Measurements from ENCODE around the gene LOXL1. TPM values are rescaled to one million over a fixed set of nuclear protein-coding genes. Genes with fewer than 3 reads are reported as not detected.
"Not testable (repeated sequence)": the region's sequence is repeated elsewhere in the genome, so short reads cannot be mapped to it uniquely, and the experiment has no call there.

LOXL1 gene
- total and polyA plus RNA-seq, 3 experiments from 2014 or later: 1.3 to 3.1 (median 1.5) TPM

- Histone ChIP-seq H3K4me3 (ENCODE audit: low read length) (no peak overlapping the region), H3K27ac (ENCODE audit: low read depth, low read length) (no peak overlapping the region), H3K27me3 (ENCODE audit: insufficient read depth, low read length, poor library complexity, severe bottlenecking) (no peaks in the 10 kb centered on the region), H3K4me1 (ENCODE audit: insufficient read depth, low read length) (peaks cover 22% of the 10 kb centered on the region), H3K36me3 (ENCODE audit: insufficient read depth, low read length) (no peaks in the 10 kb centered on the region), H3K9me3 (ENCODE audit: low read length) (no peaks in the 10 kb centered on the region)
- no peak for DNase-seq
- no peaks in the 10 kb centered on the region for H3K36me3 Mint-ChIP-seq
- POLR2A ChIA-PET: no interaction called here
- H3K27ac Mint-ChIP-seq: no peak overlapping the region
- CTCF ChIA-PET: interaction anchor here (0.7 to 2.3 kb wide), 4 partner anchors 9 to 28 kb away, joined by 3 to 13 read pairs (median 5); no protein-coding TSS in a partner anchor
- H3K27me3 Mint-ChIP-seq: no peaks in the 10 kb centered on the region
- H3K9me3 Mint-ChIP-seq: no peaks in the 10 kb centered on the region
- no peak overlapping the region for H3K4me3 Mint-ChIP-seq
- peaks cover 22 to 33% (median 29%) of the 10 kb centered on the region in 3 donors for H3K4me1 Mint-ChIP-seq
These were observed 29.8 kb downstream of the LOXL1 start for GRCh38 chr15:73955861-73956742.

GRCh38 chr15:73956743-73957135 lies 30.5 kb downstream of the LOXL1 start:
- peaks cover 20 to 30% (median 25%) of the 10 kb centered on the region in 3 donors for H3K4me1 Mint-ChIP-seq
- no peak overlapping the region for H3K27ac ChIP-seq (ENCODE audit: low read depth, low read length)
- H3K4me3 ChIP-seq (ENCODE audit: low read length): no peak overlapping the region
- H3K9me3 Mint-ChIP-seq: no peaks in the 10 kb centered on the region
- ChIA-PET CTCF (interaction anchor here (0.7 to 2.3 kb wide), 3 partner anchors 9 to 29 kb away, joined by 3 to 6 read pairs (median 4); no protein-coding TSS in a partner anchor), POLR2A (no interaction called here)
- H3K36me3 ChIP-seq (ENCODE audit: insufficient read depth, low read length): no peaks in the 10 kb centered on the region
- no peak overlapping the region for H3K27ac Mint-ChIP-seq
- H3K27me3 Mint-ChIP-seq: no peaks in the 10 kb centered on the region
- H3K36me3 Mint-ChIP-seq: no peaks in the 10 kb centered on the region
- H3K4me1 ChIP-seq (ENCODE audit: insufficient read depth, low read length): peaks cover 22% of the 10 kb centered on the region
- no peak overlapping the region for H3K4me3 Mint-ChIP-seq
- no peak for DNase-seq
- H3K27me3 ChIP-seq (ENCODE audit: insufficient read depth, low read length, poor library complexity, severe bottlenecking): no peaks in the 10 kb centered on the region
- H3K9me3 ChIP-seq (ENCODE audit: low read length): no peaks in the 10 kb centered on the region

DNA sequence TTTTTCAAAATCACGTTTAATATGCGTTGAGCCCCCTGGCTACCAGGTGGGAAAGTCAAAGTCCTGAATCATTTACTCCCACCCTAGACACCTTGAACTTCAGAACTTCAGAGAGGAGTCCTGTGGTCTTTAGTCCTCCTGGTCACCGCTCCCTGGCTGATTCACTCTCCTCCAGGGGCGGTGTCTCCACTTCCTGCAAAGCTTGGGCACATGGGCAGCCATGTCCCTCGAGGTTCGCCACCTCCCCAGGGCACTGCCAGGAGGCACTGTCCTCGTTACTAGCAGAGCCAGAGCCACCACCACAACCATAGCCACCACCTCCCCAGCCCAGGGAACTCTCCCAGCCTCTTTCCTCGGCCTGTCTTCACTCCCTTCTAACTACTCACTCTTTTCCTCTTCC lies 31.0 kb downstream of the LOXL1 start:
- Histone ChIP-seq H3K27ac (ENCODE audit: low read depth, low read length) (no peak overlapping the region), H3K27me3 (ENCODE audit: insufficient read depth, low read length, poor library complexity, severe bottlenecking) (no peaks in the 10 kb centered on the region), H3K36me3 (ENCODE audit: insufficient read depth, low read length) (no peaks in the 10 kb centered on the region), H3K9me3 (ENCODE audit: low read length) (no peaks in the 10 kb centered on the region), H3K4me3 (ENCODE audit: low read length) (no peak overlapping the region), H3K4me1 (ENCODE audit: insufficient read depth, low read length) (peaks cover 22% of the 10 kb centered on the region)
- peaks cover 20 to 30% (median 25%) of the 10 kb centered on the region in 3 donors for H3K4me1 Mint-ChIP-seq
- no peak for DNase-seq
- no peak overlapping the region for H3K4me3 Mint-ChIP-seq
- ChIA-PET CTCF (interaction anchor here (1.4 to 2.3 kb wide), 2 partner anchors 8 to 15 kb away, joined by 3 to 6 read pairs; no protein-coding TSS in a partner anchor), POLR2A (no interaction called here)
- H3K36me3 Mint-ChIP-seq: no peaks in the 10 kb centered on the region
- no peaks in the 10 kb centered on the region for H3K9me3 Mint-ChIP-seq
- H3K27ac Mint-ChIP-seq: peak overlapping the region in 3 of 8 donors; percentile 7 to 55 (median 35)
- H3K27me3 Mint-ChIP-seq: no peaks in the 10 kb centered on the region

GRCh38 chr15:73957785-73958184 lies 31.5 kb downstream of the LOXL1 start:
- Histone ChIP-seq H3K36me3 (ENCODE audit: insufficient read depth, low read length) (no peaks in the 10 kb centered on the region), H3K4me3 (ENCODE audit: low read length) (no peak overlapping the region), H3K27me3 (ENCODE audit: insufficient read depth, low read length, poor library complexity, severe bottlenecking) (no peaks in the 10 kb centered on the region), H3K9me3 (ENCODE audit: low read length) (no peaks in the 10 kb centered on the region), H3K4me1 (ENCODE audit: insufficient read depth, low read length) (peaks cover 22% of the 10 kb centered on the region), H3K27ac (ENCODE audit: low read depth, low read length) (no peak overlapping the region)
- no peaks in the 10 kb centered on the region for H3K36me3 Mint-ChIP-seq
- no peaks in the 10 kb centered on the region for H3K27me3 Mint-ChIP-seq
- peaks cover 20 to 30% (median 25%) of the 10 kb centered on the region in 3 donors for H3K4me1 Mint-ChIP-seq
- peak overlapping the region in 2 of 8 donors; percentile 49 to 63 for H3K27ac Mint-ChIP-seq
- no peaks in the 10 kb centered on the region for H3K9me3 Mint-ChIP-seq
- H3K4me3 Mint-ChIP-seq: no peak overlapping the region
- CTCF ChIA-PET: interaction anchor here (2.1 kb wide), 1 partner anchor 8 kb away, joined by 7 read pairs; no protein-coding TSS in a partner anchor
- POLR2A ChIA-PET: no interaction called here
- DNase-seq: no peak

- H3K4me3 ChIP-seq (ENCODE audit: low read length): no peak overlapping the region
- H3K36me3 ChIP-seq (ENCODE audit: insufficient read depth, low read length): no peaks in the 10 kb centered on the region
- H3K4me1 ChIP-seq (ENCODE audit: insufficient read depth, low read length): peaks cover 22% of the 10 kb centered on the region
- Mint-ChIP-seq H3K4me1 (peaks cover 20 to 30% (median 25%) of the 10 kb centered on the region in 3 donors), H3K36me3 (no peaks in the 10 kb centered on the region), H3K9me3 (no peaks in the 10 kb centered on the region), H3K27me3 (no peaks in the 10 kb centered on the region), H3K4me3 (peak overlapping the region; percentile 25 to 86 (median 59)), H3K27ac (peak overlapping the region; percentile 37 to 89 (median 54))
- no peaks in the 10 kb centered on the region for H3K27me3 ChIP-seq (ENCODE audit: insufficient read depth, low read length, poor library complexity, severe bottlenecking)
- DNase-seq: peak in 2 of 5 donors; percentile 38 to 68
- POLR2A ChIA-PET: interaction anchor here (0.6 to 1.2 kb wide), 4 partner anchors 19 to 1064 kb away, joined by 3 to 10 read pairs (median 4); no protein-coding TSS in a partner anchor
- H3K9me3 ChIP-seq (ENCODE audit: low read length): no peaks in the 10 kb centered on the region
- CTCF ChIA-PET: interaction anchor here (0.6 to 3.3 kb wide), 10 partner anchors 8 to 1243 kb away, joined by 3 to 15 read pairs (median 4); partner anchors contain the start of gene C15orf39
- no peak overlapping the region for H3K27ac ChIP-seq (ENCODE audit: low read depth, low read length)
These were observed 32.8 kb downstream of the LOXL1 start for GRCh38 chr15:73959012-73959581.

GRCh38 chr15:73959801-73960200 lies 33.5 kb downstream of the LOXL1 start:
- Mint-ChIP-seq H3K9me3 (no peaks in the 10 kb centered on the region), H3K27ac (peak overlapping the region in 7 of 8 donors; percentile 37 to 89 (median 61)), H3K36me3 (no peaks in the 10 kb centered on the region), H3K4me1 (peaks cover 22 to 32% (median 29%) of the 10 kb centered on the region in 3 donors), H3K27me3 (no peaks in the 10 kb centered on the region), H3K4me3 (peak overlapping the region in 5 of 7 donors; percentile 41 to 77 (median 59))
- CTCF ChIA-PET: interaction anchor here (1.2 to 3.3 kb wide), 8 partner anchors 9 to 44 kb away, joined by 3 to 15 read pairs (median 5); no protein-coding TSS in a partner anchor
- H3K4me1 ChIP-seq (ENCODE audit: insufficient read depth, low read length): peaks cover 25% of the 10 kb centered on the region
- DNase-seq: no peak
- POLR2A ChIA-PET: interaction anchor here (0.9 to 1.2 kb wide), 2 partner anchors 9 to 387 kb away, joined by 3 read pairs; no protein-coding TSS in a partner anchor
- H3K27me3 ChIP-seq (ENCODE audit: insufficient read depth, low read length, poor library complexity, severe bottlenecking): no peaks in the 10 kb centered on the region
- H3K9me3 ChIP-seq (ENCODE audit: low read length): no peaks in the 10 kb centered on the region
- H3K27ac ChIP-seq (ENCODE audit: low read depth, low read length): no peak overlapping the region
- H3K4me3 ChIP-seq (ENCODE audit: low read length): no peak overlapping the region
- H3K36me3 ChIP-seq (ENCODE audit: insufficient read depth, low read length): no peaks in the 10 kb centered on the region

- POLR2A ChIA-PET: interaction anchor here (0.9 kb wide), 1 partner anchor 9 kb away, joined by 3 read pairs; no protein-coding TSS in a partner anchor
- H3K36me3 ChIP-seq (ENCODE audit: insufficient read depth, low read length); H3K9me3 Mint-ChIP-seq: not testable (repeated sequence)
These were observed 34.3 kb downstream of the LOXL1 start for GRCh38 chr15:73960472-73961070.

More at GRCh38 chr15:73960472-73961070, 34.3 kb downstream of the LOXL1 start:
- Mint-ChIP-seq H3K4me3 (peak overlapping the region in 1 of 7 donors; percentile 42), H3K27ac (peak overlapping the region in 1 of 8 donors; percentile 18), H3K4me1 (peaks cover 30 to 40% (median 36%) of the 10 kb centered on the region in 3 donors)
- H3K27me3 Mint-ChIP-seq; H3K4me3 ChIP-seq (ENCODE audit: low read length); H3K9me3 ChIP-seq (ENCODE audit: low read length); H3K27ac ChIP-seq (ENCODE audit: low read depth, low read length); H3K27me3 ChIP-seq (ENCODE audit: insufficient read depth, low read length, poor library complexity, severe bottlenecking); DNase-seq; H3K36me3 Mint-ChIP-seq: not testable (repeated sequence)
- CTCF ChIA-PET: interaction anchor here (1.0 to 3.3 kb wide), 6 partner anchors 9 to 87 kb away, joined by 3 to 15 read pairs (median 3); no protein-coding TSS in a partner anchor
- H3K4me1 ChIP-seq (ENCODE audit: insufficient read depth, low read length): peaks cover 33% of the 10 kb centered on the region
